Epithelial cell of proximal tubule (primary cell): ENCODE results near the gene RPL15. TPM values are rescaled to one million over a fixed set of nuclear protein-coding genes. Genes with fewer than 3 reads are reported as not detected.

Source experiments
- DNase-seq: peaks from one replicate; pipeline ENCODE4 v3.0.0-alpha.2; 2011; ENCODE audit warnings: low read depth
- H3K4me3 ChIP-seq: 2 replicates; pipeline ENCODE4 v1.5.1; 2011; ENCODE audit warnings: low read depth, mild to moderate bottlenecking, low read length
- CTCF ChIP-seq: conservative IDR thresholded peaks from 2 replicates; pipeline ENCODE4 v1.5.1; 2012; ENCODE audit warnings: low read depth, mild to moderate bottlenecking, low read length
- total RNA-seq: library from RNA; depleted of rRNA; stranded (reverse); fragments of >200 nt; gene quantifications from 2 replicates; pipeline ENCODE4 v1.2.3, GENCODE V29; 2015

The RPL15 gene
- total RNA-seq, 1 donor from 2014 or later = 1,941 TPM

DNA sequence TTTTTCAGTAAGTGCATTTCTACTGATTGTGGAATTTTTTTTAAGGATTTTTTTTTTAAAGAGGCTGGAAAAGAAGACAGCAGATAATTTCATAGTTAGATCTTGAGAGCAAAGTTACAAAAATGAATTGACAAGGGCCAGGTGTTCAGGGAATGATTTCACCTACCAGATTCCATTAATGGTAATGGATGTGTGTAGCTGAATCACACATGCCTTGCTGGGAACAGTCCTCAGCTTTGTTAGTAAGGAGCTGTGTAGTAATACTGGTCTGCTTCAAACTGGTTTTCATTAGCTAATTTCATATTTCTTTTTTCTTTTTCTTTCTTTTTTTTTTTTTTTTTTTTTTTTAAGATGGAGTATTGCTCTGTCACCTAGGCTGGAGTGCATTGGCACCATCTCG is 44.1 kb downstream of the RPL15 start:
- no peak overlapping the region for H3K4me3 ChIP-seq
- no peak for DNase-seq

DNA sequence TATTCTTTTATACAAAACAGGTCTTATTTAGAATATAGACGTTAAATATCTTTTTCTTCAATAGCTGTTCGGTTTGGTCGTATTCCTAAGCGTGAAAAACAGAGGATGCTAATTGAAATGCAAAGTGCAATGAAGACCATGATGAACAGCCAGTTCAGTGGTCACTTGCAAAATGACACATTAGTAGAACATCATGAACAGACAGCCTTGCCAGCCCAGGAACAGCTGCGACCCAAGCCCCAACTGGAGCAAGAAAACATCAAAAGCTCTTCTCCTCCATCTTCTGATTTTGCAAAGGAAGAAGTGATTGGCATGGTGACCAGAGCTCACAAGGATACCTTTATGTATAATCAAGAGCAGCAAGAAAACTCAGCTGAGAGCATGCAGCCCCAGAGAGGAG is 45.0 kb downstream of the RPL15 start:
- no peak for TF ChIP-seq CTCF
- DNase-seq = no peak
- no peak overlapping the region for H3K4me3 ChIP-seq

More for the DNA sequence above, 44.1 kb downstream of the RPL15 start:
- TF ChIP-seq CTCF = no peak

DNA sequence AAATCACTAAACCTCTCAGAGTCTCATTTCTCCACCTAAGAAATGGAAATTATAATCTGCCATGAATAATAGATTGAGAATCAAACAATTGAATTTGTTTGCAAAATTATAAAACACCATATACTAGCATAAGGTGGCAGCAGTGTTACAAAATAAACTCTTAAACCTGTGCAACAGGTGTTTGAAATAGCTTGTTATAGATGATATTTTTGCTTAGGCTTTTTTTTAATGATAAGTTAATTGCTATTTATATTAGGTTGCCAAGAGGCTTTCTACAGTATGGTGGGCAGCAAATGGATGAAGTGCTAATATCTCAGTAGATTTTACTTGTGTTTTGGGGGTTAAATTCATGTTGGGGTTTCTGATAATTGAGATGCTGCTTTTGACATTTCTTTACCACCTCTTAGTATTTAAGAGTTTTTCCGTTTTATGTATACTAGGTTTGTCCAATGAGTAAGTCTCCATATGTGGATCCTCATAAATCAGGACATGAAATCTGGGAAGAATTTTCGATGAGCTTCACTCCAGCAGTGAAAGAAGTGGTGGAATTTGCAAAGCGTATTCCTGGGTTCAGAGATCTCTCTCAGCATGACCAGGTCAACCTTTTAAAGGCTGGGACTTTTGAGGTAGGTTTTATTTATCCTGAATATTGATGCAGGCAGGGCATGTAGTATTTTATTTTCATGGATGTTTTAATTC is 47.8 kb downstream of the RPL15 start:
- H3K4me3 ChIP-seq = no peak overlapping the region
- no peak for DNase-seq
- no peak for TF ChIP-seq CTCF

DNA sequence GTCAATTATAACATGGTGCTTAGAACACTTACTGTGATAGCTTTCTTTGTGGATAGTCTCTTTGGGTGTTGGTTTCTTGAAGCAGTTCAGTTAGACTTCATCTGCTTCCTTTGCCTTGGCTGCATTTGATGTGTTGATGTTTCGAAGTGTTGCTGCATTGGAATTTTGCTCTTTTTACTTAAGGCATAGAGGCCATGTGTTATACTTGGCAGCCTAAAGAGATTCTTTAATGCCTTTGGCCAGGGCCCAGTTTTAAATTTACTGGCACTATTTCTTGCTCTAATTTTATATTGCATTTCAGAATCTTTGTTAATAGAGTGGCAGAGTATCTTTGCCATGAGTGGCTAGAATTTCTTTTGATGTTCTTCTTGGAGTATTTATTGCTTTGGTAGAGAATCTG is 49.4 kb downstream of the RPL15 start:
- DNase-seq = no peak
- no peak overlapping the region for H3K4me3 ChIP-seq
- TF ChIP-seq CTCF = no peak

GRCh38 chr3:23968463-23969184 is 51.7 kb downstream of the RPL15 start:
- TF ChIP-seq CTCF = no peak
- no peak for DNase-seq
- no peak overlapping the region for H3K4me3 ChIP-seq

GRCh38 chr3:23969393-23969792 is 52.5 kb downstream of the RPL15 start:
- TF ChIP-seq CTCF = no peak
- no peak overlapping the region for H3K4me3 ChIP-seq
- no peak for DNase-seq

Other genes with a start within 250 kb of the RPL15 start
- 76.7 and 94.9 TPM in 2 replicates for gene UBE2E1, start 111.2 kb upstream of the RPL15 start, total RNA-seq
- 5.9 and 6.7 TPM in 2 replicates for gene NKIRAS1, start 142 bp upstream of the RPL15 start, total RNA-seq
- gene NR1D2, start 28.2 kb downstream of the RPL15 start, total RNA-seq = 5.9 and 6.1 TPM in 2 replicates